GM18907 (cell line): ENCODE data around the gene SLC44A1.
A peak's percentile ranks its signal among the peaks of the same experiment; 100 is the strongest.

Experiments
- ATAC-seq: cut with Tn5 transposase; IDR thresholded peaks from one replicate; pipeline ENCODE4 v1.9.1; 2021; ENCODE audit warnings: mild to moderate bottlenecking, moderate library complexity; ENCODE audit not compliant: unreplicated experiment

Gene SLC44A1

GRCh38 chr9:105297442-105298075 lies 53.1 kb downstream of the SLC44A1 start:
- no peak for ATAC-seq

GRCh38 chr9:105299190-105299854 lies 54.9 kb downstream of the SLC44A1 start:
- no peak for ATAC-seq

GRCh38 chr9:105302728-105303127 lies 58.3 kb downstream of the SLC44A1 start:
- ATAC-seq, result no peak

GRCh38 chr9:105305856-105306255 lies 61.4 kb downstream of the SLC44A1 start:
- ATAC-seq, result no peak

GRCh38 chr9:105306351-105307140 lies 62.1 kb downstream of the SLC44A1 start:
- no peak for ATAC-seq

- ATAC-seq, result no peak
Observed at GRCh38 chr9:105307591-105308130, 63.2 kb downstream of the SLC44A1 start.

GRCh38 chr9:105308461-105309341 lies 64.2 kb downstream of the SLC44A1 start:
- no peak for ATAC-seq

GRCh38 chr9:105309531-105309931 lies 65.1 kb downstream of the SLC44A1 start:
- ATAC-seq, result no peak

GRCh38 chr9:105311306-105311705 lies 66.9 kb downstream of the SLC44A1 start:
- no peak for ATAC-seq

- ATAC-seq, result peak; percentile 66
Observed at GRCh38 chr9:105313238-105313637, 68.8 kb downstream of the SLC44A1 start.

GRCh38 chr9:105316703-105317102 lies 72.3 kb downstream of the SLC44A1 start:
- ATAC-seq, result no peak

GRCh38 chr9:105318729-105319191 lies 74.3 kb downstream of the SLC44A1 start:
- ATAC-seq, result peak; percentile 68

GRCh38 chr9:105319202-105319813 lies 74.9 kb downstream of the SLC44A1 start:
- ATAC-seq, result no peak

- no peak for ATAC-seq
Observed at GRCh38 chr9:105320568-105320967, 76.1 kb downstream of the SLC44A1 start.

- ATAC-seq, result no peak
Observed at GRCh38 chr9:105328296-105328695, 83.8 kb downstream of the SLC44A1 start.

- ATAC-seq, result no peak
Observed at GRCh38 chr9:105328872-105329718, 84.6 kb downstream of the SLC44A1 start.

GRCh38 chr9:105329719-105330062 lies 85.2 kb downstream of the SLC44A1 start:
- no peak for ATAC-seq

GRCh38 chr9:105330201-105330600 lies 85.8 kb downstream of the SLC44A1 start:
- no peak for ATAC-seq

- ATAC-seq, result peak; percentile 61
Observed at GRCh38 chr9:105330755-105331154, 86.3 kb downstream of the SLC44A1 start.
